GM23338 (cell line): ENCODE data around the gene ZSCAN26. TPM values are rescaled to one million over a fixed set of nuclear protein-coding genes. Genes with fewer than 3 reads are reported as not detected.

ENCODE experiments used
- ATAC-seq: fragments of 200-7000 bp; cut with Tn5 transposase; 3 replicates; pipeline ENCODE4 v1.9.1; 2020
- DNase-seq: peaks from one replicate; pipeline ENCODE4 v3.0.0-alpha.2; 2015; ENCODE audit warnings: low spot score
- H2AFZ ChIP-seq: fragments of 200-600 bp; sonication (generic); 2 replicates; pipeline ENCODE4 v1.8.0; 2016; ENCODE audit warnings: antibody characterized with exemption, mild to moderate bottlenecking, moderate library complexity
- H3F3A ChIP-seq: fragments of 200-600 bp; sonication (generic); replicated peaks from 2 replicates; pipeline ENCODE4 v1.8.0; 2017; ENCODE audit warnings: antibody characterized with exemption, mixed run types, low read depth
- H3K27ac ChIP-seq: fragments of 200-600 bp; sonication (generic); 2 replicates; pipeline ENCODE4 v1.6.1; 2016; ENCODE audit warnings: low read depth
- H3K27me3 ChIP-seq: fragments of 200-600 bp; sonication (generic); 2 replicates; pipeline ENCODE4 v1.8.0; 2016; ENCODE audit warnings: mild to moderate bottlenecking, mixed run types, moderate library complexity; ENCODE audit not compliant: insufficient read depth
- H3K36me3 ChIP-seq: fragments of 200-600 bp; sonication (generic); 2 replicates; pipeline ENCODE4 v1.8.0; 2016; ENCODE audit warnings: mild to moderate bottlenecking; ENCODE audit not compliant: insufficient read depth
- H3K4me1 ChIP-seq: fragments of 200-600 bp; sonication (generic); 2 replicates; pipeline ENCODE4 v1.8.0; 2016; ENCODE audit warnings: mild to moderate bottlenecking, moderate library complexity; ENCODE audit not compliant: insufficient read depth
- H3K4me2 ChIP-seq: fragments of 200-600 bp; sonication (generic); 2 replicates; pipeline ENCODE4 v1.7.1; 2017; ENCODE audit warnings: mixed run types
- H3K4me3 ChIP-seq: fragments of 200-600 bp; sonication (generic); 2 replicates; pipeline ENCODE4 v1.6.1; 2016; ENCODE audit warnings: mixed run types
- H3K79me2 ChIP-seq: fragments of 200-600 bp; sonication (generic); replicated peaks from 2 replicates; pipeline ENCODE4 v1.8.0; 2017; ENCODE audit warnings: mild to moderate bottlenecking; ENCODE audit not compliant: insufficient read depth
- H3K9me2 ChIP-seq: fragments of 200-600 bp; sonication (generic); 2 replicates; pipeline ENCODE4 v1.8.0; 2017; ENCODE audit not compliant: insufficient read depth
- H4K20me1 ChIP-seq: fragments of 200-600 bp; sonication (generic); replicated peaks from 2 replicates; pipeline ENCODE4 v1.8.0; 2017; ENCODE audit warnings: mild to moderate bottlenecking; ENCODE audit not compliant: insufficient read depth
- H3K27ac Mint-ChIP-seq: 2 replicates; pipeline ENCODE4 v1.8.0; 2020; ENCODE audit warnings: inconsistent platforms, mild to moderate bottlenecking, moderate library complexity, mixed read lengths
- H3K27me3 Mint-ChIP-seq: 3 replicates; pipeline ENCODE4 v1.8.0; 2022; ENCODE audit warnings: low read depth, mild to moderate bottlenecking, moderate library complexity, mixed read lengths, inconsistent platforms; ENCODE audit not compliant: insufficient read depth, poor library complexity
- H3K36me3 Mint-ChIP-seq: 3 replicates; pipeline ENCODE4 v1.8.0; 2021; ENCODE audit warnings: low read depth, mild to moderate bottlenecking, inconsistent platforms, moderate library complexity, mixed read lengths
- H3K4me1 Mint-ChIP-seq: 3 replicates; pipeline ENCODE4 v1.8.0; 2020; ENCODE audit warnings: mild to moderate bottlenecking, inconsistent platforms, mixed read lengths
- H3K4me3 Mint-ChIP-seq: 3 replicates; pipeline ENCODE4 v1.8.0; 2021; ENCODE audit warnings: moderate library complexity, mild to moderate bottlenecking, inconsistent platforms, mixed read lengths
- H3K9me3 Mint-ChIP-seq: 3 replicates; pipeline ENCODE4 v1.8.0; 2020; ENCODE audit warnings: moderate library complexity, mild to moderate bottlenecking, inconsistent platforms, mixed read lengths
- CREB1 ChIP-seq: fragments of 250-450 bp; sonication (Bioruptor Pico); IDR thresholded peaks from 2 replicates; pipeline ENCODE4 v1.5.0; 2020; ENCODE audit warnings: low read depth, mild to moderate bottlenecking, moderate library complexity
- CTCF ChIP-seq, 2 experiments: fragments of 200-600 bp in 1 of 2; sonication (generic) in 1 of 2; conservative IDR thresholded peaks; 2 replicates each; pipeline versions ENCODE4 v1.5.1 to v1.6.1; 2016 to 2017; ENCODE audit warnings: antibody characterized with exemption in 2 of 2, low read depth in 2 of 2, mild to moderate bottlenecking in 2 of 2, moderate library complexity in 1 of 2
- ETS1 ChIP-seq: IDR thresholded peaks from 2 replicates; pipeline ENCODE4 v1.6.1; 2016; ENCODE audit warnings: antibody characterized with exemption
- EZH2 ChIP-seq: fragments of 200-600 bp; sonication (generic); IDR thresholded peaks from one replicate; pipeline ENCODE4 v1.8.0; 2017; ENCODE audit warnings: antibody characterized with exemption, mild to moderate bottlenecking, low read depth; ENCODE audit not compliant: unreplicated experiment
- POLR2AphosphoS5 ChIP-seq: IDR thresholded peaks from 2 replicates; pipeline ENCODE4 v1.6.1; 2016; ENCODE audit warnings: antibody characterized with exemption, low read depth
- REST ChIP-seq: IDR thresholded peaks from one replicate; pipeline ENCODE4 v1.6.1; 2018; ENCODE audit warnings: antibody characterized with exemption; ENCODE audit not compliant: unreplicated experiment
- STAT1 ChIP-seq: IDR thresholded peaks from one replicate; pipeline ENCODE4 v1.6.1; 2016; ENCODE audit warnings: antibody characterized with exemption; ENCODE audit not compliant: unreplicated experiment
- polyA plus RNA-seq: library from polyadenylated mRNA; unstranded; fragments of >200 nt; fragmentation: Nextera tagmentation; extraction: Ambion mirVana; gene quantifications from 2 replicates; pipeline ENCODE4 v1.2.1, GENCODE V29; 2016
- total RNA-seq: library from RNA; depleted of rRNA; stranded (reverse); fragments of >200 nt; shearing (Covaris generic); gene quantifications from 2 replicates; pipeline ENCODE4 v1.2.3, GENCODE V29; 2014

The ZSCAN26 gene
- total and polyA plus RNA-seq, 2 experiments from 2014 or later = 6.5 to 10.2 TPM

- TF ChIP-seq REST (no peak), ETS1 (no peak), STAT1 (no peak), CTCF (conservative IDR thresholded peaks at IDR 0.05; ENCODE audit: low read depth in 2 of 2) (no peak), POLR2AphosphoS5 (no peak)
Observed at GRCh38 chr6:28251661-28252008, 15.3 kb upstream of the ZSCAN26 start (continued).

- peaks cover 11% of the 10 kb centered on the region for H3K4me1 ChIP-seq
- H3K27me3 ChIP-seq = 0 out of 2 replicates have a peak, but pooled peaks cover 12% of the 10 kb centered on the region
- peaks cover 16% of the 10 kb centered on the region for H3K79me2 ChIP-seq
- H3K4me3 Mint-ChIP-seq = peak within 1 kb of the TSS; percentile 99
- no peaks in the 10 kb centered on the region for H3F3A ChIP-seq
- no peaks in the 10 kb centered on the region for H4K20me1 ChIP-seq
- H3K27ac ChIP-seq = 0 out of 2 replicates have a peak within 1 kb of the TSS, but pooled peaks have one; percentile 36
- H3K4me2 ChIP-seq = peak within 1 kb of the TSS; percentile 95
- peak within 1 kb of the TSS; percentile 97 for H2AFZ ChIP-seq
- DNase-seq = peak; percentile 97
- peaks cover 8% of the 10 kb centered on the region; the same call in 2 of the 3 replicates for H3K36me3 Mint-ChIP-seq
- peak within 1 kb of the TSS; percentile 93 for H3K4me3 ChIP-seq
- peaks cover 10% of the 10 kb centered on the region for H3K27me3 Mint-ChIP-seq
- peak; percentile 98 for ATAC-seq
- TF ChIP-seq CREB1 (CRISPR knock-in tag) = peak; percentile 50; the same call in 1 of the 2 replicates
- TF ChIP-seq CTCF (conservative IDR thresholded peaks at IDR 0.05; ENCODE audit: low read depth in 2 of 2) = no peak
- peak; percentile 80 for TF ChIP-seq ETS1
- no peak for TF ChIP-seq EZH2
- peaks cover 11% of the 10 kb centered on the region for H3K4me1 Mint-ChIP-seq
- H3K36me3 ChIP-seq = peaks cover 6% of the 10 kb centered on the region
- H3K27ac Mint-ChIP-seq = peak within 1 kb of the TSS; percentile 93
- no peaks in the 10 kb centered on the region for H3K9me2 ChIP-seq
- H3K9me3 Mint-ChIP-seq = no peaks in the 10 kb centered on the region
Observed at GRCh38 chr6:28252009-28252975, 14.7 kb upstream of the ZSCAN26 start, which contains the start of gene ZKSCAN4. ZKSCAN4 (minus strand) TSS chr6:28252269; CDS start chr6:28251980, 289 bp downstream.
